VCaP (cell line): ENCODE data around the gene CFH.
"Not testable (repeated sequence)": the region's sequence is repeated elsewhere in the genome, so short reads cannot be mapped to it uniquely, and the experiment has no call there.

ENCODE experiments used
- H3K27ac ChIP-seq: fragments of 450-650 bp; 2 replicates; pipeline ENCODE4 v1.5.1; 2017
- TF ChIP-seq, protein P1 (sequence below): fragments of 450-650 bp; conservative IDR thresholded peaks from 2 replicates; pipeline ENCODE4 v1.5.1; 2017; ENCODE audit warnings: mild to moderate bottlenecking, moderate library complexity

Gene CFH

DNA sequence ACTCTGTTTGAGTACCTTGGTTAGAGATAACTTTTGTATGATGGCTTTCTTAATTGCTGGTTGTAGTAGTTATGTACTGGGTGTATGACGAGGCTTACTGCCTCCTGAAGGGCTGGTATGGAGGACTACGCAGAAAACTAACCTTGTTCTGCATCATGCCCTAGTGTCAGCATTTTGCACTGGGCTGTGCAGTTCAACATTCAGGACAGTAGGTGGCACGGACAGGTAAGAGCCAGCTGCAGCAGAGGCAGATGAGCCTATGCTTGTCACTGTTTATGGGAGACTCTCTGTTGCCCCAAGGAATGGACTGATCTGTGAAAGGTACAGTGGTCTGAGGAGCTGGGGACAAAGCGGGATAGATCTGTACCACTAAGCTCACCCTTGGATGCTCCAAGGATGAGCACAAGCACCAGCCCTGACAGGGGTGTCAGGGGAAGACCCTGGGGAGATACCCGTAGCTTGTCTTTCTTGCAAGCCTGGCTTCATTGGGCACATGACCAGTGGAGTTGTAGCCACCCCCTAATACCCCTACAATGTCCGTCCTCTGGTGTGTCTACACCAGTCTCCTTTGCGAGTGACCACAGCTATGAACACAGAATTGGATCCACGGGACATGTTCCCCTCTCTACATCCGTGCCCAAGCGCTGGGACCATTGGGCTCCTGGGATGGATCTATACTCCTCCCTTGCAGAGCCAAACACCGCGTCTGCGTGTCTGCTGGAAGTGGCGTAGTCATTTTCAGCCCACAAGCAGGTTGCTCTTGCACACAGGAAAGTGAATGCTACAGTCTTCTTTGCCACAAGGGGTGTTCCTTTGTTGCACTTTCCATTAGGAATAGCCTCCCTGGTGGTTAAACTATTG, 71.7 kb downstream of the CFH start:
- TF ChIP-seq, protein P1, sequence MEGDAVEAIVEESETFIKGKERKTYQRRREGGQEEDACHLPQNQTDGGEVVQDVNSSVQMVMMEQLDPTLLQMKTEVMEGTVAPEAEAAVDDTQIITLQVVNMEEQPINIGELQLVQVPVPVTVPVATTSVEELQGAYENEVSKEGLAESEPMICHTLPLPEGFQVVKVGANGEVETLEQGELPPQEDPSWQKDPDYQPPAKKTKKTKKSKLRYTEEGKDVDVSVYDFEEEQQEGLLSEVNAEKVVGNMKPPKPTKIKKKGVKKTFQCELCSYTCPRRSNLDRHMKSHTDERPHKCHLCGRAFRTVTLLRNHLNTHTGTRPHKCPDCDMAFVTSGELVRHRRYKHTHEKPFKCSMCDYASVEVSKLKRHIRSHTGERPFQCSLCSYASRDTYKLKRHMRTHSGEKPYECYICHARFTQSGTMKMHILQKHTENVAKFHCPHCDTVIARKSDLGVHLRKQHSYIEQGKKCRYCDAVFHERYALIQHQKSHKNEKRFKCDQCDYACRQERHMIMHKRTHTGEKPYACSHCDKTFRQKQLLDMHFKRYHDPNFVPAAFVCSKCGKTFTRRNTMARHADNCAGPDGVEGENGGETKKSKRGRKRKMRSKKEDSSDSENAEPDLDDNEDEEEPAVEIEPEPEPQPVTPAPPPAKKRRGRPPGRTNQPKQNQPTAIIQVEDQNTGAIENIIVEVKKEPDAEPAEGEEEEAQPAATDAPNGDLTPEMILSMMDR, result peak; percentile 61
- no peak overlapping the region for H3K27ac ChIP-seq

DNA sequence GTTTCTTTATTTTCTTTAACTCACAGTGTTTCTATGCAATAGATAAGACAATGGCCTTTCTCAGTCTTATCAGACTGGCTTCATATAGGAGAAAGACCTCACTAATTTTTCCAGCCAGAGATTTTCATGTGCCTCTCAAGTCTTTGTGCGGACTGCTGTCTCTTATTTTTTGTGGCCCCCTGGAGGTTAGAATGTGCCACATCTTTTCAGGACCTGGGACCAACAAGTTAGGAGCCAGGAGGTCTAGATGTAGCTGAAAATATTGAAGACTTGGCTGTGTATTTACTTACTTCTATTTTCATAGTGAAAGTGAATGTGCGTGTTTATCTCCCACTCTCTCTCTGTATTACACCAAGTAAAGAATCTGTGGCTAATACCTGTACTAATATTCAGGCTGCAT, 80.7 kb downstream of the CFH start:
- TF ChIP-seq, protein P1, result no peak

DNA sequence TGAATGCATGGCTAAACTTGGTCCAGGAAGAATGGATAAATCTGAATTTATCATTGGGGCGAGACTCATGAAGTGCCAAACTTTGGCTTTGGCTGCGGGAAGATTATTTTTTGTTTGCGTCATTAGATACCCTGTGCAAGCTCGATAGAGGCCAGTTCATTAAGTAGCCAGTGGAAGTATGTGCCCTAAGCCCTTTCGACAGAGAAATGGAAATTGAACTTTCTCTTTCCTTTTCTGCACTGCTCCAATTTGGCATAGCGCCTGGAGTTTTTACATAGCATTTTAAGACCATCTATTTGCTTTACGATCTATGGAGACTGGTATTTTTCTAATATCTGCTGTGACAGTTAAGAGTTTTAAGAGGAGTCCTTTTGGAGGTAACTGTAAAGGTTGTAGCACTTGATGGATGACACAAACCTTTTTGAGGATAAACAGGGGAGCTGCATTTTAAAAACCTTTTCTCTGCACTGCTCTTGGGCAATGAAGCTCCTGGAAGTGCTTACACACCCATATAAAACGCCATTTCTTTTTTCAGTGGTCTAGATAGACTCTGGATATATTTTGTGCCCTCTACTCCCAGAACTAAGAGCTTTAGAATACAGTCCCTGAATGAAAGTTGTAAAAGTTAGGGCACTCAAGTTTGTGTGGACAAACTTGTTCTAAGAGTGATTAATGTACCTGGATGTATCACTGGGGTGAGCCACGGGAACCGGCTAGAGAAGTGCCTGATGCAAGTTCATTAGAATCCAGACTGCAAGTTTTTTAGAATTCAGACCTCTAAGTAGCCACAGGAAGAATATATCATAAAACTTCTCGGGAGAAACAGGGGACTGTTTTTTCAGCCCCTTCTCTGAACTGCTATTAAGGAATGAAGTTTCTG, 81.5 kb downstream of the CFH start:
- TF ChIP-seq, protein P1, result no peak
- H3K27ac ChIP-seq, result no peak overlapping the region

More for the DNA sequence above, 80.7 kb downstream of the CFH start:
- H3K27ac ChIP-seq, result no peak overlapping the region

DNA sequence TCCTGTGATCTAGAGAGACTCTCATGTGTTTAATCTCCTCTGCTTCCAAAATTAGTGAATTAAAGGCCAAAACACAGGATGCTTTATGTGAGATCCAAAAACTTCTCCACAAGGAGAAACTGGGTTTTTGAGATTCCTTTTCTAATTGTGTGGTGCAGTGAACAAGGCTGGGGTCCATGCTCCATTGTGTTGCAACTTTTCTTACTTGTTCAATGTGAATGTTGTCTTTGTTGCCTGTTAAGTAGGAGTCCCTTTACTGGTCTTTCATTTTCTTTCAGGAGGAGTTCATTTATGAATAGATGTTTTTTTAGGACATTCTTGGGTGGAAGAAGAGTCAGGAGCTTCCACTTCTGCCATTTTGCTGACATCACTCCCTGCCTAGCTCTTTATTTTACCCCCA, 82.2 kb downstream of the CFH start:
- H3K27ac ChIP-seq, result no peak overlapping the region
- TF ChIP-seq, protein P1, result no peak

DNA sequence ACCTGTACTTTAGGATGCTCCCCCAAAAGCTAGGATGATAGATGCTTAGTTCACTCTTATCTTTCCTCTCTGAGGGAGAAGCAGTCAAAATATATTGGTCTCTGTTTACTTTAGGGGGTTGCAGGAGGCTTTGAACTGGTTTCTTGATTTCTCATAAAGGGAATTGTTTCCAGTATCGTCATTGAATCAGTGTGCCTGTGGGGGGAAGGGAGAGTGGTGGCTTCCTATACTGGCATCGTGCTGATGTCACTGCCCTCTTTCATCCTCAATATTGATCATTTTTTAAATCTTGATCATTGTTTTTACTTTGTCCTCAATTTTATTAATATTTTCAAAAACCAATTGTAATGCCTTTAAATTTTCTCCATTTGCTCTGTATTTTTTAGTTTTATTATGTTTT, 82.6 kb downstream of the CFH start:
- TF ChIP-seq, protein P1, result no peak

DNA sequence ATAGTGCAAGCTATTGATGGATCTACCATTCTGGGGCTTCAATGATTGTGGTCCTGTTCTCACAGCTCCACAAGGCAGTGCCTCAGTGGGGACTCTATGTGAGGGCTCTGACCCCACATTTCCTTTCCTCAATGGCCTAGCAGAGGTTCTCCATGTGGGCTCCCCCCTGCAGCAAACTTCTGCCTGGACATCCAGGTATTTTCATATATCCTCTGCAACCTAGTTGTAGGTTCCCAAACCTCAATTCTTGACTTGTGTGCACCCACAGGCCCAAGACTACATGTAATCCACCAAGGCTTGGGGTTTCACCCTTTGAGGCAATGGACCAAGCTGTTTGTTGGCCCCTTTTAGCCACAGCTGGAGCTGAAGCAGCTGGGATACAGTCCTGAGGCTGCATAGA, 86.9 kb downstream of the CFH start:
- TF ChIP-seq, protein P1, result no peak
- no peak overlapping the region for H3K27ac ChIP-seq

More for the DNA sequence above, 82.6 kb downstream of the CFH start:
- H3K27ac ChIP-seq, result no peak overlapping the region

DNA sequence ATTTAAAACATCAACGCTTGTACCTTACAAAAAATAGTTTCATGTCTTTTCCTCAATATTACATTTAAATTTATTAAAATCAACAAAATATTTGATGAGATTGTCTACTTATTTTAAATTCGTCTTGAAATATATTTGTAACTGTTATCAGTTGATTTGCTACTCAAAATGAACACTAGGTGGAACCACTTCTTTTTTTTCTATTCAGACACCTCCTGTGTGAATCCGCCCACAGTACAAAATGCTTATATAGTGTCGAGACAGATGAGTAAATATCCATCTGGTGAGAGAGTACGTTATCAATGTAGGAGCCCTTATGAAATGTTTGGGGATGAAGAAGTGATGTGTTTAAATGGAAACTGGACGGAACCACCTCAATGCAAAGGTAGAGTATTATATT, 91.4 kb downstream of the CFH start:
- H3K27ac ChIP-seq, result not testable (repeated sequence)
- TF ChIP-seq, protein P1, result peak; percentile 69

DNA sequence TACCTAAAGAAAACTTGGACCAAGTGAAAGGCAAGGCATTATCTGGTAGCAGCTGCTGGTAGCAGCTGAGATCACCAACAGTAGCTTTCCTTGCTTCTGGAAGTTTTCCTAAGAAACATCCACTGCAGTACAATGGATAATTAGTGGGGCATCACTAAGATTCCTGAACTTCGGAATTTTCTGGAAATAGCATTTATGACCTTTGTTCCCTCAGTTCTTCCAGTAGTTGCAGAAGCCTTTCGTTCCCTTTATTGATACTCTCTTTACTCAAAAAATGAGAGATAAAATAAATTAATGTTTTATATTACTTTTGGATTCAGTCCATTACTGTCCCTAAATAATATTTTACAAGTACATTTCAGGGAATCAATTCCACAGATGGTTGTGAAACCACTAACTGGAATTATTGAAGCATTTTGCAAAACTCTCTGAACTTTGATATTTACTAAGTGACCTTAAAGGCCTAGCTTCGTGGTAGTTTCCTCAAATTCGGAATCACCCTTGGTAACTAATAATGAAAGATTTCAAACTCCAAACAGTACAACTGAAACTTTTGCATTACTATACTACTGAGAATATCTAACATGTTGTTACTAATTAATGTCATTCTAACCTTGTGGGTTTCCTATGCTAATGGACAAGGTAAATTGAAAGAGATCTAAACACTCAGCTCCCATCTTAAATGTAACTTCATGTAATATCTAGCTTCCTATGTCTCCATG, 113.3 kb downstream of the CFH start:
- not testable (repeated sequence) for H3K27ac ChIP-seq

DNA sequence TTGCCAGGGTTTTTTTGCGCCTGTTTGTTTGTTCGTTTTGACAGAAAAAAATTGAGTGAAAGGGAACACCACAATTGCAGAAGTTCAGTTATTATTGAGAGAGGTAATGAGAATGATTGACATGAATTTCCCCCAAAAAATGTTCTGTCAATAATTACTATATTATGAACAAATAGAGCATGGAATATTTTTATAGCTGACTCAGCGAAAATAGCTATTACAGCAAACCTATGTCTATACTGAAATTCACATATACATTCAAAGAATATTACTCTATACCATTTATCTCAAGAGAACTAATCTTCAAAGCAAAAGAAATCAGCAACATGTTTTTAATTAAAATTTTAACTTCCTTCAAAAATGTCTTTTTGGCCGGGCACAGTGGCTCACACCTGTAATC, 118.0 kb downstream of the CFH start:
- H3K27ac ChIP-seq, result not testable (repeated sequence)
